GM18498 (cell line): ENCODE results near the gene AKIP1.

Experiments used
- ATAC-seq: cut with Tn5 transposase; IDR thresholded peaks from one replicate; pipeline ENCODE4 v1.9.1; 2021; ENCODE audit warnings: mild to moderate bottlenecking, moderate library complexity; ENCODE audit not compliant: unreplicated experiment

Gene AKIP1

DNA sequence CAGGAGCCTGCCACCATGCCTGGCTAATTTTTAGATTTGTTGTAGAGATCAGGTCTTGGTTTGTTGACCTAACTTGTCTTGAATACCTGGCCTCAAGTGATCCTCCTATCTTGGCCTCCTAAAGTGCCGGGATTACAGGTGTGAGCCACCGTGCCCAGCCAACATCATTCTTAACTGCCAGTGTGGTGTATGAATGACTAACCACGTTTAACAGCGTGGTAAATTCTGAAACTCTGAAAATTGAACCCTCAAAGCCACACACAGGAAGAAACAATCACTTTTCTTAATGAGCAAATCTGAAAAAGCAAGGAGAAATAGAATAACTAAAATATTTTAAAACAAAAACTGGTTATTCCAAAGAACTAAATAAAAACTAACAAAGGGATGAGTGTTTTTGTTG is 45.9 kb downstream of the AKIP1 start:
- ATAC-seq, result no peak

- peak; percentile 35 for ATAC-seq
Observed at GRCh38 chr11:8959546-8960166, 48.7 kb downstream of the AKIP1 start.

DNA sequence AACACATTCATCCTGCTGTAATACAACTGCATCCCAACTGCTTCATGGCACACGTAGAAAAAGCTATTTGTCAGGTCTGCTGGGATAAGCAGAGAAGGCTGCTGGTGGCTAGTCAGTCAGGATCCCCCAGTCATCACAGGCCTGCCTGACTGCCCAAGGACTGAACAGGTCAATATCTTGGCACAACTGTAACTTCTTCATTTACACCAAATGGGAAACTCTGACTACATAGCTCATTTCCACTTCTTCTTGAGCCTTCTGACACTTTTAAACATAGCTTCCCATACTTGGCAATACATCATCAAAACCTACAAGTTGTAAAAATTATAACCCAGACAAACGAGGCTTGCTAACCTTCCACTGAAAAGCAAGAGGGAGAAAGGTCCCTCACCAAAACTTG is 50.4 kb downstream of the AKIP1 start:
- ATAC-seq, result no peak

DNA sequence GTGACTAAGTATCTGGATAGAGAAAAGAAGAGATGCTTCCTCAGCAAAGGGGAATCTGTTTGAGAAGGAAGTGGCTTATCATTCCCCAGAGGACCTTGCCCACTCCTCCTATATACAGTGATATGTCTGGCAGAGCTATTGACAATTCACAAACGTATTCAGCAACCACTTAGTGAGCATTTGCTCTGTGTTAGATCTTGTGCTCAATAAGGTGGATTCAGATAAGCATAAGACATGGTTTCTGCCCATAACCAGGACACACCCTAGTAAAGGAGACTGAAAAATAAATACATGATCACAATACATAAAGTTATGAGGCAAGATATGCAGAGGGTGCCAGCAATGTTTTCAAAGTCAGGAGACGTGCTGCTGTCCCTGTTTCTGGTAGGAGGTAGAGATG is 51.9 kb downstream of the AKIP1 start:
- ATAC-seq, result no peak

- ATAC-seq, result peak; percentile 67
Observed at GRCh38 chr11:8963569-8964323, 52.8 kb downstream of the AKIP1 start.

GRCh38 chr11:8964324-8965320 is 53.6 kb downstream of the AKIP1 start, which contains the start of gene TMEM9B:
TMEM9B (minus strand) TSS chr11:8964442; CDS start chr11:8964313, 129 bp downstream.
- peak; percentile 84 for ATAC-seq

- ATAC-seq, result no peak
Observed at GRCh38 chr11:8967184-8967583, 56.2 kb downstream of the AKIP1 start.
